ENCODE data around the gene UVRAG. TPM values are rescaled to one million over a fixed set of nuclear protein-coding genes. Genes with fewer than 3 reads are reported as not detected.

Gene UVRAG
- total and polyA plus RNA-seq, 8 donors: 4.7 to 55.5 (median 20.5) TPM

- Histone ChIP-seq H3K27ac (no peak overlapping the region), H3K4me1 (peaks cover 16 to 23% (median 20%) of the 10 kb centered on the region in 4 donors), H3K4me3 (peak overlapping the region in 2 of 4 donors; percentile 54 to 63), H3K36me3 (no peaks in the 10 kb centered on the region), H3K9me3 (no peaks in the 10 kb centered on the region), H3K27me3 (peaks cover 0 to 30% (median 11%) of the 10 kb centered on the region in 3 donors)
- intact Hi-C loops (cut with DNase I; ENCODE audit: low total_unique reads): no loop called here
- no peak for TF ChIP-seq EP300 (IDR thresholded peaks at IDR 0.05)
- TF ChIP-seq POLR2A (IDR thresholded peaks at IDR 0.05): no peak
- TF ChIP-seq CTCF (IDR thresholded peaks at IDR 0.05): no peak
- no peak for TF ChIP-seq POLR2AphosphoS5 (IDR thresholded peaks at IDR 0.05)
- 72 to 80% (median 75%) methylated on average over 5 of the region's 5 CpGs for WGBS, 5 donors
- DNase-seq: no peak
Measured at GRCh38 chr11:75770102-75770501, 44.9 kb upstream of the UVRAG start.

- Histone ChIP-seq H3K27ac (peak overlapping the region in 2 of 5 donors; percentile 55 to 57), H3K9me3 (no peaks in the 10 kb centered on the region), H3K36me3 (no peaks in the 10 kb centered on the region), H3K27me3 (peaks cover 0 to 27% (median 11%) of the 10 kb centered on the region in 3 donors), H3K4me1 (peaks cover 16 to 23% (median 20%) of the 10 kb centered on the region in 4 donors), H3K4me3 (no peak overlapping the region)
- intact Hi-C loops (cut with DNase I; ENCODE audit: low total_unique reads): no loop called here
- TF ChIP-seq CTCF (IDR thresholded peaks at IDR 0.05) (no peak), EP300 (IDR thresholded peaks at IDR 0.05) (no peak), POLR2AphosphoS5 (IDR thresholded peaks at IDR 0.05) (no peak), POLR2A (IDR thresholded peaks at IDR 0.05) (no peak)
- DNase-seq: peak; percentile 16 to 37
- 81 to 87% (median 84%) methylated on average over 6 of the region's 6 CpGs for WGBS, 5 donors
Measured at GRCh38 chr11:75771646-75772410, 43.2 kb upstream of the UVRAG start.

- TF ChIP-seq POLR2A (IDR thresholded peaks at IDR 0.05) (no peak), POLR2AphosphoS5 (IDR thresholded peaks at IDR 0.05) (no peak), EP300 (IDR thresholded peaks at IDR 0.05) (no peak), CTCF (IDR thresholded peaks at IDR 0.05) (no peak)
Measured at GRCh38 chr11:75773595-75774353, 41.2 kb upstream of the UVRAG start.

GRCh38 chr11:75775056-75775455 is 40.0 kb upstream of the UVRAG start:
- no peaks in the 10 kb centered on the region for H3K9me3 ChIP-seq
- no peak for DNase-seq
- no peaks in the 10 kb centered on the region for H3K4me1 ChIP-seq
- H3K27me3 ChIP-seq: no peaks in the 10 kb centered on the region
- H3K27ac ChIP-seq: no peak overlapping the region
- TF ChIP-seq POLR2AphosphoS5 (IDR thresholded peaks at IDR 0.05): no peak
- no peak for TF ChIP-seq EP300 (IDR thresholded peaks at IDR 0.05)
- TF ChIP-seq CTCF (IDR thresholded peaks at IDR 0.05): no peak
- H3K36me3 ChIP-seq: no peaks in the 10 kb centered on the region
- 90 to 99% (median 95%) methylated on average over 3 of the region's 3 CpGs for WGBS, 5 donors
- intact Hi-C loops (cut with DNase I; ENCODE audit: low total_unique reads): no loop called here
- no peak overlapping the region for H3K4me3 ChIP-seq

More at GRCh38 chr11:75773595-75774353, 41.2 kb upstream of the UVRAG start:
- no peak overlapping the region for H3K4me3 ChIP-seq
- WGBS, 5 donors: 74 to 87% (median 76%) methylated on average over 4 to 5 of the region's 5 CpGs
- peaks cover 0 to 9% (median 2%) of the 10 kb centered on the region in 3 donors for H3K27me3 ChIP-seq
- H3K4me1 ChIP-seq: peaks cover 5 to 9% (median 7%) of the 10 kb centered on the region in 4 donors
- H3K27ac ChIP-seq: peak overlapping the region in 2 of 5 donors; percentile 53 to 62
- intact Hi-C loops (cut with DNase I; ENCODE audit: low total_unique reads): no loop called here
- H3K36me3 ChIP-seq: no peaks in the 10 kb centered on the region
- peak in 1 of 2 donors; percentile 32 for DNase-seq
- no peaks in the 10 kb centered on the region for H3K9me3 ChIP-seq

All from stomach (tissue), 9 donors.